ENCODE data around the gene AMBP. TPM values are rescaled to one million over a fixed set of nuclear protein-coding genes. Genes with fewer than 3 reads are reported as not detected.
A peak's percentile ranks its signal among the peaks of the same experiment; 100 is the strongest.

AMBP gene
- total and polyA plus RNA-seq, 2 of the 13 experiments (the other 11 are each of a cell fraction or from before 2014, with no cell fraction given), result 1,510 to 2,580 TPM

GRCh38 chr9:114082017-114082762, 4.1 kb upstream of the AMBP start (continued):
- TF ChIP-seq, protein P1, sequence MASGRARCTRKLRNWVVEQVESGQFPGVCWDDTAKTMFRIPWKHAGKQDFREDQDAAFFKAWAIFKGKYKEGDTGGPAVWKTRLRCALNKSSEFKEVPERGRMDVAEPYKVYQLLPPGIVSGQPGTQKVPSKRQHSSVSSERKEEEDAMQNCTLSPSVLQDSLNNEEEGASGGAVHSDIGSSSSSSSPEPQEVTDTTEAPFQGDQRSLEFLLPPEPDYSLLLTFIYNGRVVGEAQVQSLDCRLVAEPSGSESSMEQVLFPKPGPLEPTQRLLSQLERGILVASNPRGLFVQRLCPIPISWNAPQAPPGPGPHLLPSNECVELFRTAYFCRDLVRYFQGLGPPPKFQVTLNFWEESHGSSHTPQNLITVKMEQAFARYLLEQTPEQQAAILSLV (CRISPR knock-in tag; IDR thresholded peaks at IDR 0.05; ENCODE audit: borderline replicate concordance), result no peak
- TF ChIP-seq SNAPC5 (CRISPR knock-in tag; IDR thresholded peaks at IDR 0.05; ENCODE audit: borderline replicate concordance) (no peak), ATM (IDR thresholded peaks at IDR 0.05; ENCODE audit: borderline replicate concordance) (no peak), SKI (IDR thresholded peaks at IDR 0.05; ENCODE audit: partially characterized antibody) (peak; percentile 41), ZSCAN31 (CRISPR knock-in tag; IDR thresholded peaks at IDR 0.05; ENCODE audit: low read depth) (0 out of 2 replicates have a peak, but pooled peaks have one; percentile 81), ZNF878 (CRISPR knock-in tag; IDR thresholded peaks at IDR 0.05) (no peak), ZBTB37 (CRISPR knock-in tag; IDR thresholded peaks at IDR 0.05) (0 out of 2 replicates have a peak, but pooled peaks have one; percentile 18), DMTF1 (CRISPR knock-in tag; IDR thresholded peaks at IDR 0.05) (no peak), CC2D1A (CRISPR knock-in tag; IDR thresholded peaks at IDR 0.05) (peak; percentile 80; the same call in 1 of the 2 replicates), DR1 (CRISPR knock-in tag; IDR thresholded peaks at IDR 0.05) (no peak), CREB3 (CRISPR knock-in tag; IDR thresholded peaks at IDR 0.05) (no peak), SRSF4 (IDR thresholded peaks at IDR 0.05; ENCODE audit: low read depth, low read length, poor library complexity, severe bottlenecking) (no peak), IRX3 (CRISPR knock-in tag; IDR thresholded peaks at IDR 0.05; ENCODE audit: borderline replicate concordance, low read depth) (0 out of 2 replicates have a peak, but pooled peaks have one; percentile 68), ATRX (CRISPR knock-in tag; IDR thresholded peaks at IDR 0.05; ENCODE audit: borderline replicate concordance) (0 out of 2 replicates have a peak, but pooled peaks have one; percentile 13), NR2F1 (CRISPR knock-in tag; IDR thresholded peaks at IDR 0.05) (no peak), ZFP82 (CRISPR knock-in tag; IDR thresholded peaks at IDR 0.05; ENCODE audit: borderline replicate concordance) (peak; percentile 68; the same call in 1 of the 2 replicates), ZNF430 (CRISPR knock-in tag; IDR thresholded peaks at IDR 0.05) (peak; percentile 70; the same call in 1 of the 2 replicates)
- TF ChIP-seq, protein P2, sequence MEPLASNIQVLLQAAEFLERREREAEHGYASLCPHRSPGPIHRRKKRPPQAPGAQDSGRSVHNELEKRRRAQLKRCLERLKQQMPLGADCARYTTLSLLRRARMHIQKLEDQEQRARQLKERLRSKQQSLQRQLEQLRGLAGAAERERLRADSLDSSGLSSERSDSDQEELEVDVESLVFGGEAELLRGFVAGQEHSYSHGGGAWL (CRISPR knock-in tag; IDR thresholded peaks at IDR 0.05), result peak; percentile 76
